HCT116 (cell line): Measurements from ENCODE around the gene C19orf44.

ENCODE experiments used
- EGR1 ChIP-seq: IDR thresholded peaks from 2 replicates; pipeline ENCODE4 v1.6.1; 2012; ENCODE audit warnings: low read depth
- EZH2 ChIP-seq: fragments of 200-600 bp; sonication (generic); IDR thresholded peaks from 2 replicates; pipeline ENCODE4 v1.6.1; 2017; ENCODE audit warnings: antibody characterized with exemption, mixed run types
- EZH2phosphoT487 ChIP-seq: fragments of 200-600 bp; IDR thresholded peaks from 2 replicates; pipeline ENCODE4 v1.6.1; 2018; ENCODE audit warnings: antibody characterized with exemption, borderline replicate concordance
- JUND ChIP-seq: IDR thresholded peaks from 2 replicates; pipeline ENCODE4 v1.6.1; 2012
- MAX ChIP-seq: IDR thresholded peaks from 2 replicates; pipeline ENCODE4 v1.6.1; 2012
- POLR2A ChIP-seq: IDR thresholded peaks from 2 replicates; pipeline ENCODE4 v1.7.0; 2011; ENCODE audit warnings: borderline replicate concordance; ENCODE audit not compliant: insufficient read depth, insufficient read length; ENCODE audit errors: extremely low read depth
- POLR2AphosphoS5 ChIP-seq: IDR thresholded peaks from 2 replicates; pipeline ENCODE4 v1.6.1; 2011; ENCODE audit warnings: mild to moderate bottlenecking, low read depth, low read length, moderate library complexity
- RAD21 ChIP-seq: IDR thresholded peaks from 2 replicates; pipeline ENCODE4 v1.6.1; 2012; ENCODE audit warnings: low read depth, mild to moderate bottlenecking
- REST ChIP-seq: IDR thresholded peaks from 2 replicates; pipeline ENCODE4 v1.6.1; 2012; ENCODE audit warnings: low read depth
- YY1 ChIP-seq: IDR thresholded peaks from 2 replicates; pipeline ENCODE4 v1.6.1; 2011; ENCODE audit warnings: low read length, low read depth, moderate library complexity, mild to moderate bottlenecking; ENCODE audit not compliant: insufficient replicate concordance; ENCODE audit errors: extremely low read depth
- ZNF274 ChIP-seq: fragments of 200-500 bp; sonication (Bioruptor generic); IDR thresholded peaks from 2 replicates; pipeline ENCODE4 v1.6.1; 2014; ENCODE audit warnings: mild to moderate bottlenecking, low read depth, low read length, inconsistent platforms
- TF ChIP-seq, protein P1 (sequence below), 3 experiments: fragments of 200-600 bp in 1 of 3; sonication (generic) in 1 of 3; IDR thresholded peaks in 2 of 3; conservative IDR thresholded peaks in 1 of 3; 2 replicates each; pipeline ENCODE4 v1.5.1; 2012 to 2017; ENCODE audit warnings: low read depth in 2 of 3, low read length in 2 of 3, antibody characterized with exemption in 1 of 3, borderline replicate concordance in 1 of 3, control low read depth in 1 of 3, mild to moderate bottlenecking in 1 of 3, mixed read lengths in 1 of 3, mixed run types in 1 of 3, moderate library complexity in 1 of 3; ENCODE audit not compliant: insufficient read depth in 1 of 3

GRCh38 chr19:16520074-16520973 is 24.1 kb downstream of the C19orf44 start:
- TF ChIP-seq EZH2 (no peak), RAD21 (no peak), EZH2phosphoT487 (no peak), ZNF274 (no peak), MAX (no peak), YY1 (no peak), JUND (no peak), POLR2A (no peak), REST (no peak), POLR2AphosphoS5 (no peak), EGR1 (no peak)
- TF ChIP-seq, protein P1, sequence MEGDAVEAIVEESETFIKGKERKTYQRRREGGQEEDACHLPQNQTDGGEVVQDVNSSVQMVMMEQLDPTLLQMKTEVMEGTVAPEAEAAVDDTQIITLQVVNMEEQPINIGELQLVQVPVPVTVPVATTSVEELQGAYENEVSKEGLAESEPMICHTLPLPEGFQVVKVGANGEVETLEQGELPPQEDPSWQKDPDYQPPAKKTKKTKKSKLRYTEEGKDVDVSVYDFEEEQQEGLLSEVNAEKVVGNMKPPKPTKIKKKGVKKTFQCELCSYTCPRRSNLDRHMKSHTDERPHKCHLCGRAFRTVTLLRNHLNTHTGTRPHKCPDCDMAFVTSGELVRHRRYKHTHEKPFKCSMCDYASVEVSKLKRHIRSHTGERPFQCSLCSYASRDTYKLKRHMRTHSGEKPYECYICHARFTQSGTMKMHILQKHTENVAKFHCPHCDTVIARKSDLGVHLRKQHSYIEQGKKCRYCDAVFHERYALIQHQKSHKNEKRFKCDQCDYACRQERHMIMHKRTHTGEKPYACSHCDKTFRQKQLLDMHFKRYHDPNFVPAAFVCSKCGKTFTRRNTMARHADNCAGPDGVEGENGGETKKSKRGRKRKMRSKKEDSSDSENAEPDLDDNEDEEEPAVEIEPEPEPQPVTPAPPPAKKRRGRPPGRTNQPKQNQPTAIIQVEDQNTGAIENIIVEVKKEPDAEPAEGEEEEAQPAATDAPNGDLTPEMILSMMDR (IDR thresholded peaks at IDR 0.05 in 2 of 3, conservative IDR thresholded peaks at IDR 0.05 in 1 of 3; ENCODE audit: borderline replicate concordance in 1 of 3, insufficient read depth in 1 of 3, low read depth in 2 of 3, low read length in 2 of 3): no peak
